Retina (tissue), 1 donor: ENCODE measurements around the gene SNED1.

Experiments used
- DNase-seq: peaks from one replicate; pipeline ENCODE4 v3.0.0-alpha.2; 2016

SNED1 gene

DNA sequence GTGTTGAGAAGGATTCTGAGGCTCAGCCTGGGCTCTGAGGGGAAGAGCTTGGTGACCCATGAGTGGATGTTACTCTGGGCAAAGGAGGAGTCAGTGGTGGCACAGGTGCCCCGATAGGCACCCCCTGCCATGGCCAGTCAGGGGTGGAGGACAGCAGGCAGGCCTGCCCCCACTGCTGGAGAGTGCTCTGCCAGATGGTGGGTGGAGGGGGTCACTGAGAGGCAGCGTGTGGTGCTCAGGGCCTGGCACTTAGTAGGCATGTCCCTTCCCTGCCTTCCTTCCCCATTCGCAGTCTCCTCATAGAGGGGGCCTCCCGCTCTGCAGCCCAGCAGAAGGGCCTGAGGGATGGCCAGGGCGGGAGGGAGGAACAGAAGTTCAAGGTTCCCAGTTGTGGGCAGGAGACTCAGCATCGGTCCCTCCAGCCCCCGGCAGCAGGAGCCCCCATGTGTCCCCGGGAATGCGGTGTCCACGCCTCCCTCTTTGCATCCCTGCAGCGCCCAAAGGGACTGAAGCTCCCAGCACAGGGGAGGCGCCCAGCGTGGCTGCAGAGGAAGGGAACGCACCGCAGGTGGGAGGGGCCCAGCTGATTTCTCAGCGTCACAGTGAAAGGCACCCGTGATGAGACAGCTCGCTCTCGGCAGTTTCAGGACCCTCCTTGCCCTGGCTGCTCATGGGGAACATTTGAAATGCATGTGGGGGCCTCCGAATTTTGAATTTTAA is 5.7 kb upstream of the SNED1 start:
- no peak for DNase-seq

DNA sequence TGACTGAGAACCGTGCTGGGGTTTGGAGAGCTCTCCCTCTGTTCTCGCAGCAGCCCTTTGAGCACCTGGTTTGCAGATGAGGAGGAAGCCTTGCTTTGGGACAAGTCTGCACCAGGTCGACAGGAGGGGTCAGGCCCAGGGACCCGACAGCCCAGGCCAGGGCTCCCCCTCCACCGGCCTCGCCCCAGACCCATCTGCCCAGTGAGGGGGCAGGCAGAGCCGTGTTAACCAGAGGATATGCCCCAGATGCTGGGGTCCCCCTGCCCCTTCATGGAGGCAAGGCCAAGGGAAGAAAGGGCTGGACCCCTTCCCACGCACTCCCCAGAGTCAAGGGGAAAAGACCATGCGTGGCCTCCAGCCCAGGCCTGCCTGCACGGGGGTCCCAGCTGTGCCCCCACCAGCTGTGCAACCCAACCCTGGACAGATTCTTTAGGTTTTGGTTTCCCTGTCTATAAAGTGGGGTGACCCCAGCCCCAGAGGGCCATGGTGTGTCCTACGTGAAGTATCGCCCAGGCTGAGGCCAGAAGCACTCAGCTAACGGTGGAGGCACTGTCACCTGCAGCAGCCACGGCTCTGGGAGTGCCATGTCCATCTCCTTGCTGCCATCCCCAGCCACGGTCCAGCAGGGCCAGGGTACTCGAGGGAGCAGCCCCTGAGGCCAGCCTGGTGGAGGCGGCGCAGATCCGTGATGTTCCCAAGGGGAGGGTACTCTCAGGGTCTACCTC is 4.8 kb upstream of the SNED1 start:
- no peak for DNase-seq

DNA sequence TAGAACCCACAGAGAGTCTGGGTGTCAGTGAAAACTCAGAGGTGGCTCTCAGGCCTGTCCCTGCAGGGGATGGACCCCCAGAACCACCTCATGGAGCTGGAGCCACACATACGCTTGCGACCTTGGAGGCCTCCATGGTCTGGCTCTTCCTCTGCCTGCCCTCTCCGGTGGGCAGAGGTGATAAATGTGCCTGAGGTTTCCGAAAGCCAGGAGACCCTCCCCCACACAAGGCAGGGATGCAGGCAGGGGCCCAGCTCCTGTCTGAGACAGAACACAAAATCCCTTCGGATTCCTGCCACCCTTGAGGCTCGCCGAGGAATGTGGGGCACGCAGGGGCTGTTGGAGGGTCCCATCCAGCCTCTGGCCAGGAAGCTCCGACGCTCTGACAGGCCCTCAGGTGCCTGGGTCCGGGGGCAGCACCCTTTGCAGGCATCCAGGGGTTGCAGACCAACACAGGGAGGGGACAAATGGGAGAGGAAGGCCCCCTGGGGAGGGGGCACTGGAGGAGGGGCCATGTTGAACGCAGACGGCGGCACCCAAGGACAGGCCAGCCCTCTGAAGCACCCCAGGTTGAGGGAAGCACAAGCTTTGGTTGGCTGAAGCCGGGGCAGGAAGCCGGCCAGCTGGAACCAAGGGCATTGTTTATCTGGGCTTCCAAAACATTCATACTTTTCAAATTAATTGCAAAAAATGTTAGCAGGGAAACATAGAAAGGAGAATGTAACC is 4.1 kb upstream of the SNED1 start:
- no peak for DNase-seq

DNA sequence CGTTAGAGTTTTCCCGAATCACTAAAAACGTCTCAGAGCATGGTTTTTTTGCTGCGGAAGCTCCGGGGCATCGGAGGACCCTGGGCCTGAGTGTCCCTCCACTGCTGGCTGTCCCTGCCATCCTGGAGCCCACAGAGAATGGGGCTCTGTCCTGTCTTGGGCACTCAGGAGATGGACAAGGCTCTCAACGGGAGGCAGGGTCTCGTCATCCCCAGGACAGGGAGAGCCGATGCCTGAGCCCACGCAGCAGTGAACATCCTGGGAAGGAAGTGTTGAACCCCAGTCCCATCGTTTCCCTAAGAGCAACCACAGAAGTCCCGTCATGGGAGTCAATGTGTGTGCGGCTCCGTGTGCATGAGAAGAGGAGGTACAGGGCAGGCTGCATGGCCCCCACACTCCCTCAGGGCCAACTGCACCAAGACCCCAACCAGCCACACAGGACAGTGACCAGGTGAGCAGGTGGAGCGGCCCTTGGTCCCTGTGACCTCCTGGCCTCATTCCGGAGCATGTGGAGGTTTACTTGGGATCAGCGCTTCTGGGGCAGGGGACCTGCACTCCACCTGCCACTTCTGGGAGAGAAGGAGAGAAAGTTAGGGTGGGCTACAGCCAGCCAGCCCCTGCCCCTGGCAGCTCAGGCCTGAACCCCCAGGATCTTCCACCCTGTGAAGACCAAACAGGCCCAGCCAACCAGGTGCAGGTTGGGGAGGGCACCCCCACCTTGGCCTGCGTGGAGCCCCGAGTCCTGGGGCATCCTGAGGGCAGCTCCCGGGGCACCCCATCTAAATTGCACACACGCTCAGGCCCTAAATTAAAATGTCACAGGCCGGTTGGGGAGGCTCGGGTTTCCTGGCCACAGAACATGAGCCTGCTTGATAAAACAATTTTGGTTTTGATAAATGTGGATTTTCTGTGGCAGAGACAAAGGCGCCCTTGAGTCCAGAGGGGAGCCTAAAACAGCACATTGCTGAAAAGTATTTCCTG is 3.1 kb upstream of the SNED1 start:
- no peak for DNase-seq

DNA sequence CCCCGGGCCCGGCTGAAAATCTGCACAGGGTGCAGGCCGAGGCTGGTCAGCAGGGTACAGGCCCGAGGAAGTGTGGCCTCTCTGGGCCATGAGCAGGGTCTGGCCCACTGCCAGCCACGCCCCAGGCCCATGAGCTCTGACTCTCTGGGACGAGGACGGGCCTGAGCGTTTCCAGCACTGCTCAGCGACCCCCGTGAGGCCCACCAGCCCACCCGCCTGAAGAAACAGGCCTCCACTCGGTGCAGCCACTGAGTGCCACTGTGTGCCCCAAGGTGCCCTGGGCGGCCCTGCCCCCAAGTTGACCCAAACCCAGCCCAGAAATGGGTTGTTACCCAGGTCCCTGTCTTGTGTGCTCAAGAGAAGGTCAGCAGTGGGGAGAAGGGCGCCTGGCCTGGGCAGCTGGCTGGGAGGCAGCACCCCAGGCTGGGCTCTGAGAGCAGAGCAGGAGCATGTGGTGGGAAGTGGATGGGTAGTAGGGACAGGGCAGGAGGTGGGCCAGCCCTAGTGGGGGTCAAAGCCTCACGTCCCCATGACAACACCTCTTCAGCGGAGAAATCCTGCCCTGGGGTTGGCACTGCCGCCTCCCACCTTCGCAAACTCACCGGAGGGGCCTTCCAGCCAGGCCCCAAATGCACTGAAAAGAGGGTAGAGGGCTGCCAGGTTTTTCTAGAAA is 2.1 kb upstream of the SNED1 start:
- no peak for DNase-seq

DNA sequence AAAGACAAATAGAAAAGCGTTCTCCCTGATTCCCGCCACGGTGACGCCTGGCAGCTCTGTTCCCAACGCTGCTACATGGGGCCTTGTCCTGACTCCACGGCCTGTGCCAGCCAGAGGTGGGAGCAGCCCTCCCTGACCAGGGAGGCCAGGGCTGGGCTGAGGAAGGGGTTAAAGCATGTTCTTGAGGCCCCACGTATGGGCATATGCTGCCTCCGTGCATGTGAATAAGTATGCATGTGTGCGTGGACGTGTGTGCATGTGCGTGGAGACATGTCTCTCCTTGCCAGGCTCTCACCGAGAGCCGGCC is 1.6 kb upstream of the SNED1 start:
- DNase-seq, result no peak

DNA sequence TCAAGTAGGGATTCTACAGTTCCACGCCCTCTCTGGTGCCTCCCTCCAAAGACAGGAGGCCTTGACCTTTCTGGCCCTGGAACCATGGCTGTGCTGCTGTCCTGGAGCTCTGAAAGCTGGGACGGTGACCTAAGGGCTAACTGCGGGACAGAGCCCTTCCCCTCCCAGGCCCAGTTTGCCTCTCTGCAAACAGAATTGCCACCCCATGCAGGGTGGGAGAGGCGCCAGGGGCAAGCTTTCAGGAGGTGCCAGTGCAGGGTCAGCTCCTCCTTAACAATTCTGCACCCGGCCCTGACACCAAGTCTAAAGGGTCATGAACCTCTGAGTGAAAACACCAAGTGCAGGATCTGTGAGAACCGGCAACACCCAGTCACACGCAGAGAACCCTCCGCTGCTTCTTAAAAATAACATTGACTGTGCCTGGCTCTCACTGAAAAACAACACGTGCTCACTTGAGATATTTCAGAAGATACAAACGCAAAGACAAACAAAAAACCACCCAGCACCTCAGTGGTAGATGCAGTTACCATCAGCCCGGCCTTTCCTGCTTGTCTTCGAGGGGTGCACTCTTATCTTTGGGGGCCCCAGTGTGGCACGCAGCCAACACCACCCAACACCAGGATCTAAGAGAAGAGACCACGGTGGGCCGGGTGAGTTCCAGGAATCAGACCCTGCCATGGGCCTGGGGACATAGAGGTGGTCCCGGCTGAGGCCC is 1.1 kb upstream of the SNED1 start:
- no peak for DNase-seq

DNA sequence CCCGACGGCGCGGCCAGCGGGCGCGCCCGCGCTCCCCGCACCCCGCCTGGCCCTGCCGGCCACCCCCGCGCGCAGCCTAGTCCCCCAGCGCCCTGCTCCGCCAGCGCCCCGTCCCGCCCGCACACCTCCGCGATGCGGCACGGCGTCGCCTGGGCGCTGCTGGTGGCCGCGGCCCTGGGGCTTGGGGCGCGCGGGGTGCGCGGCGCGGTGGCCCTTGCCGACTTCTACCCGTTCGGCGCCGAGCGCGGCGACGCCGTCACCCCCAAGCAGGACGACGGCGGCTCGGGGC is 232 bp downstream of the SNED1 start:
- no peak for DNase-seq

DNA sequence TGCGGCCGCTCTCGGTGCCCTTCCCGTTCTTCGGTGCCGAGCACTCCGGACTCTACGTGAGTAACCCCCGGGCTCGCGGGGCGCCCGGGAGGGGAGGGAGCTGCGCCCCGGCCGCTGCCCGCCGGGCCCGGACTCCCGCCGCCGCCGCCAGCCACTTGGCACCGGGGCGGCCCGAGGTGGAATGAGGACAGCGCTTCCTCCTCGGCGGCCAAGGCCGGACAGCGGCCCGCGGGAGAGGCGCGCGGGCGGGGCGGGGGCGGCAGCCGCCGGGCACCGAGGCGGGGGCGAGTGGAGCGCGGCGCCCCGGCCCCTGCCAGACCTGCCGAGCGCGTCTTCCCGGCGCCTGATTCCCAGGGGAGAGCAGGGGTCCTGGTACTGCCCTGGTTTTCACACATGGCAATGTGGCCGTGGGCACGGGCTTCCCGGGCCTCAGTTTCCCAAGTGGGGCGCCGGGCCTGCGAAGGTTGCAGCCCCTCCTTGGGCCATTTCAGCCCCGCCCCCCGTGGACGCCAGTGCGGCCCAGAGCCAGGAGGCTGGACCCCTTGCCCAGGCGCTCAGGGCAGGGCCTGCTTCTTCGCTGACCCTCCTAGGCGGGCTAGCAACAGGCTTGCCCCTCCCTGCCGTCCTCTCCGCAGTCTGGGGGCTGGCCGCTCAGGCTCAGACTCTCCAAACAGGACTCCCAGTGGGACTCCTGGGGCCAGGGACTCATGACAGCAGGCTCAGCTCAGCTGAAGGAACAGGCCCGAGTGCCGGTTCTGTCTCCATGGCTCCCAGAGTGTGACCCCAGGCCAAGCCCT is 775 bp downstream of the SNED1 start:
- peak; percentile 33 for DNase-seq

DNA sequence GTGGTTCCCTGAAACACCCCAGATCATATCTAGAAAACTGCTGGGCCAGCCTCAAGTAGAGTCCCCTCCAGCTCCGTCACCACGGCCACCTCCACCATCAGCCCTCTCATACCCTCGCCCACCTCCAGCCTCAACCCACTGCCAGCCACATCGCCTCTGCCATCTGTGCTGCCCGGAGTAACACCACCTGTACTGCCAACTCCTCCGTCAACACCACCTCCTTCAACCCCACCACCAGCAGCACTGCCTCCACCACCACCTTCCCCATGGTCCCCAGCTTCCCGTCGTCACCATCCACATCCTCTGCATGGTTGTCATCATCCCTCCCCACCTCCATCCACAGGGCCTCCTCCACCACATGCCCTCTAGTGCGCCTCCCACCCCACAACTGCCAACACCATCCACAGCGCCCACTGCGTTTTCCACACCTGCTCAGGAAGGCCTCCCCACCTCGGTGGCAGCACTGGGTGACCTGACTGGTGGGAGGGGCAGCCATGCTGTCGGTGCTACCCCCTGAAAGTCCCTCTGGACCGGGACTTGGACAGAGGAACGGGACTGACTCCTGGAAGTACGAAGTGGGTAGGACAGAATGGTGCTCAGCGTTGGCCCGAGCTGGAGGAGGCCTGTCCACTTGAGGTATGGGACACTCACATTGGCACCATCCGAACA is 1.6 kb downstream of the SNED1 start:
- peak; percentile 1 for DNase-seq

DNA sequence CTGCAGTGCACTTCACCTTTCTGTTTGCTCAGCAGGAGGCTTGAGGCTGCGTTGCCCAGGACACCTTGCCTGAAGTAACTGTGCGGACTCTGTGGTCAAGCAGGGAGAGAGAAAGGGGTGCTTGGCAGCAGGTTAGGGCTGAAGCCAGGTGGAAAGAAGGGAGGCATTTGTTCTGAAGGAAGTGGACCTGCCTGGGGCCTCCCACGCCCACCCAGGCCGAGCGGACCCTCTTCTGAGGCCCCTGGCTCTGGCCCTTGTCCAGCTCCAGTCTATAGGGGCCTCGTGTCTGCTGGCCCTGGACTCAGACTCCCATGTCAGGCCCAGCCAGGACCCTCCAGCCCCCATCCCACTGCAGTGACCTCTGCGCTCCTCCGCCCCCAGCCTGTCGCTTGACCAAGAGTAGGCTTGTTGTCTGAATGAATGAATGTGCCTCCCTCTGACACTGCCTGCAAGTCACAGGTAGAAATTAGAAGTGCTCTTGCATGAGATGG is 2.5 kb downstream of the SNED1 start:
- DNase-seq, result peak; percentile 4

DNA sequence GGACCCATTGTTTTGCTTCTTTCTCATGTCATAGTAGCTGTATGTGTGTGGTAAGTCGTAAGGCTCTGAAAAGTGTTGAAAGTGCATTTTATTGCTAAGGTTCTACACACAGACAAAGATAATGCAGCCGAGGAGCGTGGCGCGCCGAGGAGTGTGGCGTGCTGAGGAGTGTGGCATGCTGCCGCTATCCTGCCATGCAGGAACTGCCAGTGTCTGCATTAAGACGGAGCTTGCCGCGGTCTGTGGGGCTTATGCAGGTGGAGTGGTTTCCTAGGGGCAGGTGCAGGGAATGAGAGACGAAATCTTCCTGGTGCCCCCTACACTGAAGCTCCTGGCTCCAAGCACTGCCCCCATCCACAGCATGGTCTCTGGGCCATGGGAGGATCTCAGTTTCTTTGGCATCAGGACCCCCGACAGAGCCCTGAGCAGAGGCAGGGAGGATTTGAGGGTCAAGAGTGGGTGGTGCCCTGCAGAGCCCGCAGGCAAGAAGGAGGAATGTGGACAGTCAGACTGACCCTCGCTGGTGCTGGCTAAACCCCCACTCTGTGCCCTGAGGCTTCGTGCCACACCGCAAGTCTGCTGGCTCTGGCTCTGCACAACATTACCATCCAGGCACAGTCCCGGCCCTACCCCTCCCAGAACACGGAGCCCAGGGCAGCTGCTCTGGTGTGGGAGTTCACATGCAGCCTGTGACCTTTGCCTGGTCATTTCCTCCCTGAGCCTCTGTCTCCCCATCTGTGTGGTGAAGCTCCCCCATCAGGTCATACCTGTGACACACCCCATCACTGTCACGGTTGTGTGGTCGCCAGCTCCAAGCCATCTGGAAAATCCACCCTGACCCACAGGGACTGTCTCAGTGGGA is 3.2 kb downstream of the SNED1 start:
- peak; percentile 2 for DNase-seq

DNA sequence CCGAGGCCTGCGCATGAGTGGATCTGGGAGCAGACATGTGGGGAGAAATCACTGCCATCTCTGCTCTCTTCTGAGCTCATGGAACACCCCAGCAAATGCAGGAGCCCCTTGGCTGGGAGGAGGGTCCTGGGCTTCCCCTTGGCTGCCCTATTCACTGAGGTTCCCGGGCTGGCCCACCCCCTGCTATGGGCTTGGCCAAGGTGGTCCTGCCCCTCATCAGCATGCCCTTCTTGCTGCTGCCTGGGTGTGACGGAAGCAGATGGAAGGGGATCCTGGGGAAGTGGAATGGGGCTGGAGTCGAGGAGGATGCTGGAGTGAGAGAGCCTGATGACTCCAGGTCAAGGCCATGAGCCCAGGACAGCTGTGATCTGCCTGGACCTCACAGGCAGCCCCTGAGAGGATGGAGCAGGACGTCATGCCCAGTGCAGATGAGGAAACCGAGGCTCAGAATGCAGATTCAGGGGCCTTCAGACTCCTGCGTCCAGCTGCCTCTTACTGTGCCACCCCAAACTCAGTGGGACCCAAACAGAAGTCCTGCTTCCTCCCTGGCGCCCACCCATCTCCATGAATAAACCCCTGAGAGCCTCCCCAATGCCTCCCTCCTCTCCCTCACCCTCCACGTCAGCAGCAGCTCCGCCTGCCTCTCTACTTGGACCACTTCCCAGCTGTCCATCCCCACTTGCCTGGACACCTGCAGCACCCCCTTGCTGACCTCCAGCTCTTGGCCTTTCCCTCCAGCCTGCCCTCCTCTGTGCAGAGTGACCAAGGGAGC is 4.0 kb downstream of the SNED1 start:
- no peak for DNase-seq

DNA sequence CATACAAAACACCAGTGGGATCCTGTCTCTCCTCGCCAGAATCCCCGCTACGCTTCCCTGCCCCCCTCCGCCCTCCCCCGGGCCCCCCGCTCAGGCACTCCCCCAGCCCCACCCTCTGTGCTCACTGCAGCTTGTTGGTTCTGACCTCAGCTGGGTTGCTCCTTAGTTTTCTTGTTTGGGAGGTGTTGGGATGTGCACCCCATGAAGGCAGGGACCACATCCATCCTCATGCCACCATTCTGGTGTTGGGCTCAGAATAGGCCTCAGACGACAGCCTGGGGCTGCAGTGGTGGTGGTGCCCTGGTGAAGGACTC is 4.6 kb downstream of the SNED1 start:
- DNase-seq, result no peak

DNA sequence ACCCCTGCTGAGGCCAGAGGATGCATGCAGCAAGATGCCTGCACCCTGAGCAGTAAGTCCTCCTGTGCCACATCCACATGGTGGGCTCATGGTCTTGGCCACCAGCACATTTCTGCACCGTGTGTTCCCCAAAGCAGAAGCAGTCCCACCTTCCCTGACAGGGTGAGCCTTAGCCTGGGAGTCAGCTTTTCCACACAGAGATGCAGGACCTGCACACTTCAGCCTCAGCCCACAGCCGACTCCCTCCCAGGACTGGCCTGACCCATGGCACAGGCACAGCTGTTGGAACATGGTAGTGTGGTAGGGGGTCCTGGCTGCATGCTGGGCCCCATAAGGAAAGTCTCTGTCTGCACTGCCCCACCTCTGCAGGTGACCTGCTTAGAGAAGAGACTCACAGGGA is 5.0 kb downstream of the SNED1 start:
- DNase-seq, result no peak

DNA sequence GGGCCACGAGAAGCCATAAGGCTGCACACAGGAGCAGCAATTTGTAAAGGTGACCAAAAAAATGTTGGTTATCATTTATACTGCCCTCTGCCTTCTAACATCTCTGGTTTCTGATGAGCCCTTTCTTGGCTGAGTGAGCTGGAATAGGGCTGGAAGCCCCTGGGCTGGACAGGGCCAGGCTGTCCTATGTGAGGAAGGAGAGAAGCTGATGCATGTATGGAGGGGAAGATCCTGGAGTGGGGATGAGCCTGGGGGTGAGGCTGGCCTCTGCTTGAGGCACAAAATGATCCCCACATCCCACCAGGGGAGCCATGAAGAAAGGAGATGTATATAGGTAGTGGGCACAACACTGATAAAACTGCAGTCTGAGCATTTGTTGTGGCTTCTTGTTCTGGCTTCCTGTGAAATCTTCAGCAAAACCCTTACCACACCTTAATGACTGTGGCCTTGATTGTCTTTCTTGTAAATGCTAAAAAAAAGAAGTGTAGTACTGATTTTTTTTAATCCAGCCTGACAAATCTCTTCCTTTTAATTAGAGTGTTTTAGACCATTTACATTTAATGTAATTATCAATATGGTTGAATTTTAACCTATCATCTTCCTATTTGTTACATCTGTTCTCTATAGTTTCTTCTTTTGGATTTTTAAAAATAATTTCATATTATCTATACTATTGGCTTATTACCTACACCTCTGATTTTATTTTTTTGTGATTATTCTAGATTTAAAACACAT is 5.6 kb downstream of the SNED1 start:
- DNase-seq, result no peak

DNA sequence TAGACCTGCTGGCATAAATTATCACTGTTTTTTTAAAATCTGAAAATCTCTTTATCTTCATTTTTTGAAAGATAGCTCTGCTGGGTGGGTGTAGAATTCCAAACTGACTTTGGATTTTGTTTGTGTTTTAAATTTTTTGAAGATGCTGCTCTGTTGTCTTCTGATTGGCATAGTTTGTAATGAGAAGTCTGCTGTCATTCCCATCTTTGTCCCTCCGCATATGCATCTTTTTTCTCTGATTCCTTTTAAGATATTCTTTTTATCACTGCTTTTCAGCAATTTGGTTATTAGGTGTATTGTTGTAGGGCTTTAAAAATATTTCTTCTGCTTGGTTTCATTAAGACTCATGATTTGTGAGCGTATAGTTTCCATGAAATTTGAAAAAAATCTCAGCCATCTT is 7.2 kb downstream of the SNED1 start:
- DNase-seq, result no peak

DNA sequence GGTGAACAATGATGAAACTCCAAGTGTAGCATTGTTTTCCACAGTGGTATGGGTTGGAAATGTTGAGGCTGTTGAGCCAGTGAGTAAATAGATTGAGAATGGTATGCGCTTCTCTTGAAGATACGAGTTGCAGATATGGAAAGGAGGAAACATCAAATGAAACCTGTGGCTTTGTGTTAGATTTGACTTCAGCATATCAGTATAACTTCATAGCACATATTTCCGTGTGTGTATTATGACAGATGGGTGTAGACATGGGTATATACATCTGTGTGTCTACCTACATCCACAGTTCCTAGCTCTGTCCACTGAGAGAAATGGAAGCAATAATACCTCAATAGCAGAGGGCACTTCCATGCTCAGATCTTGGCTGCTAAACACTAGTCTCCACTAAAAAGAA is 8.0 kb downstream of the SNED1 start:
- DNase-seq, result no peak
